GM03348 (cell line): Measurements from ENCODE around the gene CHST9.
"Not testable (repeated sequence)": the region's sequence is repeated elsewhere in the genome, so short reads cannot be mapped to it uniquely, and the experiment has no call there.

ENCODE experiments used
- DNase-seq: peaks from one replicate; pipeline ENCODE4 v3.0.0; 2012; ENCODE audit warnings: low spot score

The CHST9 gene, protein sequence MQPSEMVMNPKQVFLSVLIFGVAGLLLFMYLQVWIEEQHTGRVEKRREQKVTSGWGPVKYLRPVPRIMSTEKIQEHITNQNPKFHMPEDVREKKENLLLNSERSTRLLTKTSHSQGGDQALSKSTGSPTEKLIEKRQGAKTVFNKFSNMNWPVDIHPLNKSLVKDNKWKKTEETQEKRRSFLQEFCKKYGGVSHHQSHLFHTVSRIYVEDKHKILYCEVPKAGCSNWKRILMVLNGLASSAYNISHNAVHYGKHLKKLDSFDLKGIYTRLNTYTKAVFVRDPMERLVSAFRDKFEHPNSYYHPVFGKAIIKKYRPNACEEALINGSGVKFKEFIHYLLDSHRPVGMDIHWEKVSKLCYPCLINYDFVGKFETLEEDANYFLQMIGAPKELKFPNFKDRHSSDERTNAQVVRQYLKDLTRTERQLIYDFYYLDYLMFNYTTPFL

DNA sequence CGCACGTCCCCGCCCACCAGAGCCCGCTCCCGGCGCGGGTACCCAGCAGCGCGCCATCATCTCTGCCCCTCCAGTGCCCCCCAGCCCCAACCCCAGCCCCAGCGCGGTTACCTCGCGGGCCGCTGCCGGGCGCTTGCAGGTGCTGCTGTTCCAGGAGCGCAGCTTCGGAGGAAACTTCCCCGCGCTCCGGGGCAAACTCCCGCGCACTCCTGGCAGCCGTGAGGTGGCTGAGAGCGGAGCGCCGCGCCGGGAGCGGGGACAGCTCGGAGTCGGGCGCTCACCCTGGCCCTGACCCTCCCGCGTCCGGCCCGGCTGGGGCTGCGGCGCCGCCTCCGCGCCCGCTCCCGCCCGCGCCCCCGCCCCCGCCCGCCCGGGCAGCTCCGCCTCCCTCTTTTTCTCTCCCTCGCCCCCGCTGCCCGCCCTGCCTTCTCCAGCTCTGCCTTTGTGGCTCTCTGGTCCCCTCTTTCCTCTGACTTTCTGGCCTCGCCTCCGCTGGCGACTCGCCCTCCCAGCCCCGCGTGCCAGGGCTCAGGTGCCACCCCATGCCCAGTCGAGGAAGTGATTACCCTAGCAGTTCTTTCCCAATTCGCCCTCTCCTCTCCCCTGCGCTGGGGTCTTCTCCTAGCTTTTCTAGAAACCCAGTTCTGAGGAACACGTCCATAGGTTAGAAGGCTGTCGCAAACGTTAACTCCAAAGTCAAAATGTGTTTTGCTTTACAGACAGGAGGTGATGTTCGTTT, at the start of gene CHST9:
TSS of gene CHST9 (minus strand) at position 284 of the 739 bp plus-strand sequence. CDS start 42,499 bp downstream, outside the sequence.
- DNase-seq: peak; percentile 22

DNA sequence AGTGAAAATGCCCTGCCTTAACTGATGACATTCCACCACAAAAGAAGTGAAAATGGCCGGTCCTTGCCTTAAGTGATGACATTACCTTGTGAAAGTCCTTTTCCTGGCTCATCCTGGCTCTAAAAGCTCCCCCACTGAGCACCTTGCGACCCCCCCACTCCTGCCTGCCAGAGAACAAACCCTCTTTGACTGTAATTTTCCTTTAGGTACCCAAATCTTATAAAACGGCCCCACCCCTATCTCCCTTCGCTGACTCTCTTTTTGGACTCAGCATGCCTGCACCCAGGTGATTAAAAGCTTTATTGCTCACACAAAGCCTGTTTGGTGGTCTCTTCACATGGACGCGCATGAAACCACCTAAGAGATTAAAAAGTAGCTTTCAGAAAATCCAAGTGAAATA, 47.2 kb upstream of the CHST9 start:
- not testable (repeated sequence) for DNase-seq

DNA sequence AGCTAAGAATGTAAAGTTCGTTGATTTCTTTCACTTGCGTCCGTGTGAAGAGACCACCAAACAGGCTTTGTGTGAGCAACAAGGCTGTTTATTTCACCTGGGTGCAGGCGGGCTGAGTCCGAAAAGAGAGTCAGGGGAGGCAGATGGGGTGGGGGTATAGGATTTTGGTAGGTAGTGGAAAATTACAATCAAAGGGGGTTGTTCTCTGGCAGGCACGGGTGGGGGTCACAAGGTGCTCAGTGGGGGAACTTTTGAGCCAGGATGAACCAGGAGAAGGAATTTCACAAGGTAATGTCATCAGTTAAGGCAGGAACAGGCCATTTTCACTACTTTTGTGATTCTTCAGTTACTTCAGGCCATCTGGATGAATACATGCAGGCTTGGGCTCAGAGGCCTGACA, 46.6 kb upstream of the CHST9 start:
- DNase-seq: not testable (repeated sequence)

DNA sequence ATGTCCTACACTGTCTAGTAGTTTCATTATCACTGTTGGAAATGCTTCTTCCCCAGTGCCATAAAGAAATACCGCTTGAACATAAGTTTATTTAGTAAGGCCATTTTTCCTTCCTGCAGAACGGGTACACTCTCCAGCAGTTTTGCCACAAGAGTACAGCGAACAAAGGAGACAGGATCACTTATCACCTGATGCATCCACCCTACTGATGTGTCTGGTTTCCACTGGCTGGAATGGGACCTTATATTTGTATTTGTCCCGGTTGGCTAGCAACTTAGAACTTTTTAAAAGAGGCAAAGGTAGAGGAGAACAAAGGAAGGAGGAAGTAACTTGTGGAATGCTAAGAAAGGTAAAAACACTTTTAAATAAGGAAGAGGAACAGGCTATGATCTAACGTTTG, 46.1 kb upstream of the CHST9 start:
- DNase-seq: not testable (repeated sequence)

DNA sequence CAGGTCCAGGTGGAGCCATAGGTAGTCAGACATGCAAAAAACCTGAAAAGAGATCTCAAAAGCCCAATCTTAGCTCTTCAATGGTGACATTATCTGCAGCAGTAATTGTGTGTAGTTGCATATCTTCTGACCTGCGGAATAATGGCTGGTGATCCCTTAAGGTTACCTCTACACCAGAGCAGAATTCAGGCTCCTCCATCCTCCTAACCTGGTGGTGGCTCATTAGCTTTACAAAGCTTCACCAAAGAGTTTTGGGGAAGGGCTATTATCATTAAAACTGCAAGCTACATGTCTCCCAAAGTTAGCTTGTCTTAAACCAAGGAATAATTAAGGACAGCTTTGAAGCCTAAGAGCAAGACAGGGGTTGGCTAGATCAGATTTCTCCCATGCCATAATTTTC, 42.6 kb upstream of the CHST9 start:
- no peak for DNase-seq

DNA sequence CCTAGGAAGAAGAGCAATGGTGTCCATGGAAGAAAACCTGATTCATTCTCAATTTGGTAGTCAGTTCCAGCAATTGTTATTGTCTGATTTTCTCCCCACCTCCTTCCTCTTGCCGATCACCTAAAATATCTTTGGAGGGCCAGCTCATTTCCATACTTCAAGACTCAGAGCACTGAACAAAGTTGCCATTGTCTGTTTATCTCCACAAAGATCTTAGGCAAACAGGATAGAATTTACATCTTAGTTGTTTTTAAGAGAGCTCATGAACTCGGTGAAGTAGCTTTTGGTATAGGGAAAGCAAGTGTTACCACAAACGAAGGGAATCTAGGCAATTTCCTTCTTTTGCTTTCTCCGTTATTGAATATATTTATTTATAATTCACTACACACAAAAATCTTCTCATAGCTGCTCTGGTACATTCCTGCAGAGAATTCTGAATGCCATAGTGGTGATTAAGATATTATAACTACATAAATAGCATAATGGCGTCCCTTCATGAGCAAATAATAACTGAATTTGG, 41.5 kb upstream of the CHST9 start:
- no peak for DNase-seq

DNA sequence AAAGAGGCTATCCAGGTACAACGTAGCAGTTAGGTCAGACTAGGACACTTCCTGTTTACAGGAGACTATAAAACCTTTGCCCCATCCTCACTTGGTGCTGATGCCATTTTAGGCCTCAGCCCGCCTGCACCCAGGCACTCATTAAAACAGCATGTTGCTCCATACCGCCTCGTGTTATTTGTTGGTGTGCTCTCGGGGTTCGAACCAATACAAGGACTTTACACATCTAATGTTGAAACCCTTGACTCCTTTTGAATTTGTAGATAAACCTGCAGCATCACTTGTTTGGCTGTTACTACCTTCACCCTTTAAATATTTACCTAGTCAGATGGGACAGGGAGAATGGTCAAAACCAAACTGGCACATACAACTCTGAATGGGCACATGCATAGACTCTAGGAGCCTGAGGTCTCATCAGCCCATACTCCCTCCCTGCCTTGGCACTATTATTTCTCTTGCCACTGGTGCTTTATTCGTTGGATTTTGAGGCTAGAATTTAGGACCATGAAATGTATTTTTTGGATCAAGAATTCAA, 40.9 kb upstream of the CHST9 start:
- DNase-seq: no peak

DNA sequence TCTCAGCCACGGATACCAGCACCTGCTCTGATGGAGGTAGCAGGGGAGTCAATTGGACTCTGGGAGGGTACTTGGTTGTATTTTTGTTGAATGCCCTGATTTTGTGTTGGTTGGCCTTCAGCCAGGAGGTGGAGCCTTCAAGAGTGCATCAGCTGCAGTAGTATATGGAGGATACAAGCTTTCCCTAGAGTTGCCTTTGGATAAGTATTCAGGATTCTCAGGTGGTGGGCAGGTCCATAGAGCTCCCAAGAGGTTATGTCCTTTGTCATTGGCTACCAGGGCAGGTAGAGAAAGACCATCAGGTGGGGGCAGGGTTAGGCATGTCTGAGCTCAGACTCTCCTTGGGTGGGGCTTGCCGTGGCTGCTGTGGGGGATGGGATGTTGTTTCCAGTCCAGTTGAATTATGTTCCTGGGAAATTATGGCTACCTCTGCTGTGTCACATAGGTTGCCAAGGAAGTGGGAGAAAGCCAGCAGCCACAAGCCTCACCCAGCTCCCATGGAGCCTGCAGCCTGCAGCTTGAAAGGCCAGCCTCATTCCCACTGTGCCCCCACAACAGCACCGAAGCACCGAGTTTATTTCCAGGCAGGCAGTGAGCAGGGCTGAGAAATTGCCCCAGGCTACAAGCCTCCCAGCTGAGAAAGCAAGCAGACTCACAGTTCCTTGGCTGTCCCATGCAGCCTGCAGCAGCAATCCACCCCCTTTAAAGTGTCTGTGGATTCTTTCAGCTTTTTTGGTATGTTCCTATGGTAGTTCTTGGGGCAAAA, 38.6 kb upstream of the CHST9 start:
- no peak for DNase-seq

DNA sequence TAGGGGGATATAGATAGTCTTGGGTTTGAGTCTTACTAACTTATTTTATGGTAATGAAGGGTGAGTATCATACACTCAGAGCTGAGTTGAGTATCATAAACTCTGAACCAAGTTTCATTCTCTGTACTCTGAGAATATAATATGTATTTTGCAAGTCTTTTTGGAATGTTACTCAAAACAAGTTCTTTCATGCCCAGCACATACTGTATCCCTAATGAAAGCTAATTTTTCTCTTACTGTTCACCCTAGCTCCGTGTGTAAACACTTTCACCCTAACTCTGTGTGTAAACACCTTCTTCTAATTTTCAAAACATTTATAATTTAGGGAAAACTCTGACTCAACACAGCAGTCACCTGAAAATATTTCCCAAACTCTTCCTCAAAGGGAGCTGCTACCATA, 29.7 kb upstream of the CHST9 start:
- no peak for DNase-seq

DNA sequence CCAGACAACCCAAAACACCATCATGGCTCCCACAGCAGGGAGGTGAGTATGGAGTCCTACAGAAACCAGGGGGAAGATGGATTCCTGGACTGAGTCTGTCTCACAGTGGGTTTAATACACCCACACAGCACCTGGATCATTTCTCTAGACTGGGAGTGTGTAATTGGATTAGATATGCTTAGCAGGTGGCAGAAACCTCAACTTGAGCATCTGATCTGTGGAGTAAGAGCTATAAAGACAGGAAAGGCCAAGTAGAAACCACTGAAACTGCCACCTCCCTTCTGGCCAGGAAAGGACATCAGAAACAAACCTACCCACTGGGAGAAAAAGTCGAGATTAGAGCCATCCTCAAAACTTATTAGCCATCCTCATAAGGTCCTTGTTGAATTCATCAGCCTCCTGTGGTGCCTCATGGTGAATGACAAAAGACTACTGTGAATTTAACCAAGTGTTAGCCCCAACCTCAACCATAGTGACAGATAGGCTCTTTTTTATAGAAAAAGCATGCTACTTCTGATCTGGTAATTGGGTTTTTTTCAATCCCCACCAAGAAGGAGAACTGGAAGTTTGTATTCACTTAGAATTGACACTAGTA, 28.1 kb upstream of the CHST9 start:
- no peak for DNase-seq

DNA sequence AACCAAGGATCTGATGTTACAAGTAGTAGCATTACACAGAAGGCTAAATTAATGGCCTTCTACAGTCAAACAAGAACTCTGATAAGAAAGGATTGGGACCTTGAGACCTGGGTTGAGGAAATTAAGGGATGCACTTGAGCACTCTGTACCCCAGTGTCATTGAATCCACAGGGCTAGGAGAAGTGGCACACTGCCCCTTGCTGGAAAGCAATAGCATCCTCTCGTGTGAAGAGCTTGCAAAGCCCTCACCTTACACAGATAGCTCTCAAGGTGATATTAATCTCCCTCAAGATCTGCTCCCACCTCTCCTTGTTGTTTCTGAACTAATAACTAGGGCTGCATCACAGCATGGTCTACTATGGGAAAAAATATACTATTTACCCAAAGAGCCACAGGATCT, 26.5 kb upstream of the CHST9 start:
- no peak for DNase-seq

DNA sequence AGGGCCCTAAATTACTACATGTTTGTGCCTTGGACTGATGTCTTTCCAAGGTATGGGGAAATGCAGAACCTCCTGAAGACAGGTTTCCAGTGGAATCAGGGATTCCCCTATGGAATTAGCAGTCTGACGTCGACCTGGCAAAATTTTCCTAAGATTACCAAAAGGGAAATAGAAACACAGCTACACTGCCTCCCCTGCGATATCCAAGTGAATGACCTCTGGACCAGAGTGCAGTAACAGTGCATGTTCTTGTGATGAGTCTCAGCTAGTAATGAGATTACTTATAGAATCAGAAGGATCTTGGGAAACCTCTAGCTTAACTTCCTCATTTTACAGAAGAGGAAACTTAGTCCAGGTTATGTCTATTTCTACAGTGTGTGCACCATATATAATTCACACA, 21.3 kb upstream of the CHST9 start:
- DNase-seq: no peak

DNA sequence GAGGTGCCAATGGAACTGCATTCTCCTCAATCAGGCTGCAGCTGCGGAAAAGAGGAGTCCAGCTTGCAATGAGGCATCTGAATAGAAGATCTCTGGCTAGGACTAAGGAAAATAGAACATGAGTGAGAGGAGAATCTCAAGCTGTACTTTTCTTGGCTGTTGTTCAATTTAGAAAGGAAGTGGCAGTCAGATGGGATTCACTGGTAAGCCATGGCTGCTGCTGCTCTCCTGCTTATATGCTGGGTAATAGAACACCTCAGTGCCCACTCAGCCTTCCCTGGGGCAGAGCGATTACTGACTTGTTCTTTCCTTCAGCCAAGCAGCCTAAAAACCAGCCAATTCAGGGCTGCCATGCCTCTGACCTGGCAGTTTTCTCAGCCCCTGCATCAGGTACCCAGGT, 17.6 kb upstream of the CHST9 start:
- DNase-seq: no peak

DNA sequence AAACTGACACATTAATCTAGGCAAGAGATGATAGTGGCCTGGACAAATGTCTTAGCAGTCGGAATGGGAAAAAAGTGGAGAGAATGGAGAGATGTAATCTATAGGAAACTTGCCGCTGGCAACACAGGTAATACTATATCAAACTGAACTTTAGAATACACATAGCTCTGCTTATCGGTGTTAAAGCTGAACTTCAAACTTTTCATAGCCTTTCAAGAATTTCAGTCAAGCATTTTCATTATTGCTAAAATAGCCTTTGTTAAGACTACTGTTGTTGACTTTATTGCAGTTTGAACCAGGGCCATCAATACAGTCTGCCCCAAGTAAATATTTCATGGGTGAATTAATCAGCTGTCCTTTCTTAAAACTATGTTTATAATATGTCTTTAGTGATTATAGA, 12.9 kb upstream of the CHST9 start:
- no peak for DNase-seq

DNA sequence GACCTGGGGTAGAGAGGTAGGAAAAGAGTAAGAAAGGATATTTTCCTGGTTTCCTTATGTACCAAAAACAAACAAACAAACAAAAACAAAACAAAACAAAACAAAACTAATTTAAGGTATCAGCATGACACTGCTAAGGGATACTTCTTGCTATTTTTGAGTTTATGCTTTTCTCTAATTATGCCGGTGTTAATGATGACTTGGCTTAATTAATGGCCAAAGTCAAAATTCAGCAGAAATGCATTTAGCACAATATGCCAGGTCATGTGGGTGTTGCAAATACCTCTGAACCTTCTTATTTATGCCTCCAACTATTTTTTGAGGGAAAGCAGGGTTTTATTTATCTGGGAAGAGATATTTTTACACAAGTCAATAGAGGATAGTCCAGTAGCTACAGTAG, 3.2 kb upstream of the CHST9 start:
- no peak for DNase-seq

DNA sequence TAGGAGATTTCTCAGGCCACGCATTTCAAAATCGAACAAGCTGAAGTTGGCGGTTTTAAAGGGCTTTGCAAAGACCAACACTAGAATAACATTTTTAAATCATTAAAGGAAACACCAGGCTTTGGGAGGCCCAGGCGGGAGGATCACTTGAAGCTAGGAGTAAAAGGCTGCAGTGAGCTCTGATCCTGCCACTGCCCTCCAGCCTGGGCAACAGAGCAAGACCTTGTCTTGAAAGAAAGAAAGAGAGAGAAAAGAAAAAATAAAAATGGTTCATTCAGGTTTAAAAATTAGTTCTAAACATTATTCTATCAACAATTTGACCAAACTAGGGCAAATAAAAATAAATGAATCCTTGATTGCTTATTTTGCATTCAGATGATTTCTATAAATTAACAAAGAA, 789 bp upstream of the CHST9 start:
- no peak for DNase-seq

DNA sequence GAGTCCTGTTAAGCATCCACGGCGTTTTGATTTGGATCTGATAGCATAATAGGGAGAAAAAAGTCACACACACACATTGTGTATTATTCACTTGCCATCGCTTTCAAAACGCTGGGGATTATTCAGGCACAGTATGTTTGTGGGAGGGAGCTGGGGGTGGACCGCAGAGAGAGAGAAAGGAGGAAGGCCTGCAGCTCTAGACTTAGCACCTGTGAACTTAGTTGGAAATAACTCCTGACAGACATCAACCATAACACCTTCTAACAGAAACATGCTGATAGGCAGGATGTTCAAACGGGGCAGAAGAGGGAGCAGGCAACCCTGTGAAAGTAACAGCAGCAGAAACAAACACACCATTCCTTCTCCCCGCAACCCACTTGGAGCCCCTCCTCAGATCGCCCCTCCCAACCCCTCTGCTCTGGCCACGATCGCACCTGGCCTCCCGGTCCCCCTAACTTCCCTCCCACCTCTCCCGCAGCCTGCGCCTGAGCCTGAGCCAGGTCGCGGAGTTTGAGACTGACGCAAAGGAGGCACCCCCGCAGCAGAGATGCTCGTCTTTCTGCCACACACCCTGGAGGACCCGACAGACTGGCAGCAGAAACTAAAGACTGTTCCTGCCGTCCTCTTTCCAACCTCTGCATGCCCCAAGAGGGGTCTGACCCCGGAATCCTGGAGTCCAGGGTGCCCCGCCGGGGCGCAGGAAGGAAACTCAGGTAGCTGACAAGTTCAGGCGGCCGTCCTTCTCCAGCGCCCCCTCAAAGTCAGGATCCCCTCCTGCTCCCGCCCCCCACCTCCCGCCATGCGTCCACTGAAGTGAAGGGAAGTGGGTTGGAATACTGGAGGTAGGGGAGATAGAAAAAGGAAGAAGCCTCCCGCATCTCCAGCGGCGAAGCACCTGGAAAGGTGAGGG, 738 bp downstream of the CHST9 start:
- DNase-seq: peak; percentile 7

DNA sequence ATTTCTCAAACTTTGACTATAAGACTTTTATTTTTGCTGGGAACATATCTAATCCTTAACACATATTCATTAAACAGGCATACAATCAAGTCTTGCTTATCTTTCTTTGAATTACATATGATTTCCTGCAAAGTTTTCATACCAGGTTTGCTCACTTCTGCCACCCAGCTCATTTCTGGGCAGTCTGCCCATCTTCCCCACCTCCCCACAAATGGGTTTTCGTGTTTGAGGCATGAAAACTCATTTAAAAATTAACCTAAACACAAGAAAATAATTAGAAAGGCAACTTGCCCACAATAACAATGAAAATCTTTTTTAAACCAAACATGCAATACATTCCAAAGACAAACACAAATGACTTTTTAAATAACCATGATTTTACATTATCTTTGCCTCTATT, 3.4 kb downstream of the CHST9 start:
- no peak for DNase-seq

DNA sequence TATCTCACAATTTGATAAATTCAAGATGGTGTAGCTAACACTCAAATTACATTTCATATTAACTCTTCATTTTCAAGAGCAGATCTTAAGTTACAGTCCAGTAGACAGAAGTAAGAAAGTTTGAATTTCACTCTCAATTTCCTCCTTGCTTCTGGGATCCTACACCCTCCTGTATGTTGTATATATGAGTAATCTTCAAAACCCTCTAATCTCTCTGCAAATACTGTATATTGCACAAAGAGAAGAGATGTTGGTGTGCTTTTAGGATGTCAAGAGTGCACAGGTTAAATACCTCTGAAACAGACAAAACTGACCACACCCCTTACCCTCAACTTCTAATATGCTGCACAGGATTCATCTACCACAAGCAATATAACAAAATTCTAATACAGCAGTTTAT, 6.7 kb downstream of the CHST9 start:
- no peak for DNase-seq

DNA sequence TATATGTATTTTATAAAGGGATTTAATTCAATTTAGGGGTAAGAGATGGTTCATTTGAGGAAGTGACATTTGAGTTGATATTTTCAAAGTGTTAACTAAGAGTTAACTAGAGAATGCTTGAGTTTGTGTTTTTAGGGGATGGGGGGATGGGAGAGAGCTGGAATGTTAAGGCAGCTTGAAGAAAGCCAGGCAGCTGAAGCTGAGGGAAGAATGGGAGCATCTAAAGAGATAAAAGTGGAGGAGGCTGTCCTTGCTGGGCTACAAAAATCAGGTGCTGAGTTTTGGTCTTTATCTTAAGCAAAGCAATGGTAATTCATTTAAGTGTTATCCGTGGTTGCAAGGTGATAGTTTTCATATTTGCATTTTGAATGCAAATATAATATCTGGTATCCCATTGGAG, 9.2 kb downstream of the CHST9 start:
- DNase-seq: no peak

DNA sequence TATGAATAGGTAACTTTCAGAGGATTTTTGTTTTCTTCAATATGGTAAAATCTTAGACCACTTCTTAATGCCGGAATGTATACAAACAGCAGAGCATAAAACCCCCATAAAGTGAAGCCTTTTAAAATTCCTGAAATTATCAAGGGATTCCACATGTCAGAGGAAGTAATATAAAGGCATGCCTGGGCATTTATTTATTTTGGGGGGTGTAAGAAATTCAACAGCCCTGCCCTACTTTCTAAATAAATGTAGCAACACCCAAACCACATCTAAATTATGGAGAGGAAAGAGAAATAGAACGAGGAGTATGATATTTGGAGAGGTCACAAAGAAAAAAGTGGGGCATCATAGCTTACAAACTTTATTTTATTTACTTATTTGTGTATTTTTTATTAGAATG, 9.9 kb downstream of the CHST9 start:
- DNase-seq: no peak
